HL-60 (cell line): ENCODE measurements around the gene PLAGL1.

ENCODE experiments used
- GABPA ChIP-seq: IDR thresholded peaks from 2 replicates; pipeline ENCODE4 v1.6.1; 2012; ENCODE audit warnings: low read depth
- POLR2AphosphoS5 ChIP-seq: IDR thresholded peaks from 2 replicates; pipeline ENCODE4 v1.6.1; 2012; ENCODE audit warnings: low read depth
- TF ChIP-seq, protein P1 (sequence below): IDR thresholded peaks from one replicate; pipeline ENCODE4 v1.5.1; 2011; ENCODE audit warnings: low read length, control low read depth, inconsistent platforms; ENCODE audit not compliant: insufficient read depth
- TF ChIP-seq, protein P2 (sequence below): IDR thresholded peaks from 2 replicates; pipeline ENCODE4 v1.6.1; 2012; ENCODE audit warnings: low read depth; ENCODE audit not compliant: insufficient replicate concordance

DNA sequence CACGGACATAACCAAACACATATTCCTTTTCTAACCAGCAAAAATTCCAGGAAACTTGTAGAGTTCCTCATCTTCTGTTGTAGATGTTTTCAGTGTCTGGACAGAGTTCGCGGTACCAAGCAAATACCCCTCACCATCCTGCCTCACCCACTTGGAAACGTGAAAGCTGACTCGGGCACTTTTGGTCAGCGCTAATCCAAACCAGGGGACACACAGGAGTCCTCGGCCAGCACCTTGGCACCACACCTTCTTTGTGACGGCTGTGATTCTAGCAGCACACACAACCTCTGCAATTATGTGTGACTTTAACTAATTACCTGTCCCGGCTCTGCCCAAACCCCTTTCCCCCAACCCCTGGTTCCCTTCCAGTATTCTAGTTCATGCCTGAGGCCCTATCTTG is 58.1 kb downstream of the PLAGL1 start:
- TF ChIP-seq, protein P1, sequence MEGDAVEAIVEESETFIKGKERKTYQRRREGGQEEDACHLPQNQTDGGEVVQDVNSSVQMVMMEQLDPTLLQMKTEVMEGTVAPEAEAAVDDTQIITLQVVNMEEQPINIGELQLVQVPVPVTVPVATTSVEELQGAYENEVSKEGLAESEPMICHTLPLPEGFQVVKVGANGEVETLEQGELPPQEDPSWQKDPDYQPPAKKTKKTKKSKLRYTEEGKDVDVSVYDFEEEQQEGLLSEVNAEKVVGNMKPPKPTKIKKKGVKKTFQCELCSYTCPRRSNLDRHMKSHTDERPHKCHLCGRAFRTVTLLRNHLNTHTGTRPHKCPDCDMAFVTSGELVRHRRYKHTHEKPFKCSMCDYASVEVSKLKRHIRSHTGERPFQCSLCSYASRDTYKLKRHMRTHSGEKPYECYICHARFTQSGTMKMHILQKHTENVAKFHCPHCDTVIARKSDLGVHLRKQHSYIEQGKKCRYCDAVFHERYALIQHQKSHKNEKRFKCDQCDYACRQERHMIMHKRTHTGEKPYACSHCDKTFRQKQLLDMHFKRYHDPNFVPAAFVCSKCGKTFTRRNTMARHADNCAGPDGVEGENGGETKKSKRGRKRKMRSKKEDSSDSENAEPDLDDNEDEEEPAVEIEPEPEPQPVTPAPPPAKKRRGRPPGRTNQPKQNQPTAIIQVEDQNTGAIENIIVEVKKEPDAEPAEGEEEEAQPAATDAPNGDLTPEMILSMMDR = no peak
- TF ChIP-seq, protein P2, sequence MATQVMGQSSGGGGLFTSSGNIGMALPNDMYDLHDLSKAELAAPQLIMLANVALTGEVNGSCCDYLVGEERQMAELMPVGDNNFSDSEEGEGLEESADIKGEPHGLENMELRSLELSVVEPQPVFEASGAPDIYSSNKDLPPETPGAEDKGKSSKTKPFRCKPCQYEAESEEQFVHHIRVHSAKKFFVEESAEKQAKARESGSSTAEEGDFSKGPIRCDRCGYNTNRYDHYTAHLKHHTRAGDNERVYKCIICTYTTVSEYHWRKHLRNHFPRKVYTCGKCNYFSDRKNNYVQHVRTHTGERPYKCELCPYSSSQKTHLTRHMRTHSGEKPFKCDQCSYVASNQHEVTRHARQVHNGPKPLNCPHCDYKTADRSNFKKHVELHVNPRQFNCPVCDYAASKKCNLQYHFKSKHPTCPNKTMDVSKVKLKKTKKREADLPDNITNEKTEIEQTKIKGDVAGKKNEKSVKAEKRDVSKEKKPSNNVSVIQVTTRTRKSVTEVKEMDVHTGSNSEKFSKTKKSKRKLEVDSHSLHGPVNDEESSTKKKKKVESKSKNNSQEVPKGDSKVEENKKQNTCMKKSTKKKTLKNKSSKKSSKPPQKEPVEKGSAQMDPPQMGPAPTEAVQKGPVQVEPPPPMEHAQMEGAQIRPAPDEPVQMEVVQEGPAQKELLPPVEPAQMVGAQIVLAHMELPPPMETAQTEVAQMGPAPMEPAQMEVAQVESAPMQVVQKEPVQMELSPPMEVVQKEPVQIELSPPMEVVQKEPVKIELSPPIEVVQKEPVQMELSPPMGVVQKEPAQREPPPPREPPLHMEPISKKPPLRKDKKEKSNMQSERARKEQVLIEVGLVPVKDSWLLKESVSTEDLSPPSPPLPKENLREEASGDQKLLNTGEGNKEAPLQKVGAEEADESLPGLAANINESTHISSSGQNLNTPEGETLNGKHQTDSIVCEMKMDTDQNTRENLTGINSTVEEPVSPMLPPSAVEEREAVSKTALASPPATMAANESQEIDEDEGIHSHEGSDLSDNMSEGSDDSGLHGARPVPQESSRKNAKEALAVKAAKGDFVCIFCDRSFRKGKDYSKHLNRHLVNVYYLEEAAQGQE = no peak
- no peak for TF ChIP-seq POLR2AphosphoS5
- TF ChIP-seq GABPA = no peak
